HUDEP-2 (cell line): ENCODE measurements around the gene BAIAP2.
A peak's percentile ranks its signal among the peaks of the same experiment; 100 is the strongest.

Experiments
- DNase-seq, 76 experiments: peaks; one replicate each; lab custom pipeline; 2025; ENCODE audit not compliant: unreplicated experiment in 76 of 76; lab: John Stamatoyannopoulos, UW

The BAIAP2 gene

DNA sequence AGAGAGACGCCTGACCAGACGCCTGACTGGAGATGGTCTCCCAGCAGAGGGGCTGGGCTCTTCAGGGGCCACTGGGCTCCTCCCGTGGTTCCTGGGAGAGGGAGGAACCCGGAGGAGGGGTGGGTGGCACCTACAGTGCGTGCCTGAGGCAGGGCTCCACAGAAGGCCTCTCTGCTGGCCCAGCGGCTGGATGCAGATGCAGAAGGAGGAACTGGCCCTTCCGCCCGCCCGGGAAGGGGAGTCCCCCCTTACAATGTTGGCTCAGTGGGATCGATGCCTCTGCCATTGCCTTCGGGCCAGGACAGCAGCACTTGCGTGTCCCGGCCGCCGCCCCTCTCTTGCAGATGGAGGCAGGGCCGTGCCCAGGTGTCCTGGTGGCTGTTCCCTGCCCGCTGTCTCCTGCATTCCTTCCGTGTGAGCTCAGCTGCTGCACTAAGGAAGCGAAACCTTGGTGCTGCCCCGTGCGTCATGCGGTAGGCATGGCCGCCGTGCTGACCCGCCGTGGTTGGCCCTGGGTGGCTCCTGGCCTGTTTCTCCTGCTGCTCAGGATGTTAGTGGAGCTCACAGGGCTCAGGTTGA is 15.1 kb downstream of the BAIAP2 start:
- DNase-seq: no peak

DNA sequence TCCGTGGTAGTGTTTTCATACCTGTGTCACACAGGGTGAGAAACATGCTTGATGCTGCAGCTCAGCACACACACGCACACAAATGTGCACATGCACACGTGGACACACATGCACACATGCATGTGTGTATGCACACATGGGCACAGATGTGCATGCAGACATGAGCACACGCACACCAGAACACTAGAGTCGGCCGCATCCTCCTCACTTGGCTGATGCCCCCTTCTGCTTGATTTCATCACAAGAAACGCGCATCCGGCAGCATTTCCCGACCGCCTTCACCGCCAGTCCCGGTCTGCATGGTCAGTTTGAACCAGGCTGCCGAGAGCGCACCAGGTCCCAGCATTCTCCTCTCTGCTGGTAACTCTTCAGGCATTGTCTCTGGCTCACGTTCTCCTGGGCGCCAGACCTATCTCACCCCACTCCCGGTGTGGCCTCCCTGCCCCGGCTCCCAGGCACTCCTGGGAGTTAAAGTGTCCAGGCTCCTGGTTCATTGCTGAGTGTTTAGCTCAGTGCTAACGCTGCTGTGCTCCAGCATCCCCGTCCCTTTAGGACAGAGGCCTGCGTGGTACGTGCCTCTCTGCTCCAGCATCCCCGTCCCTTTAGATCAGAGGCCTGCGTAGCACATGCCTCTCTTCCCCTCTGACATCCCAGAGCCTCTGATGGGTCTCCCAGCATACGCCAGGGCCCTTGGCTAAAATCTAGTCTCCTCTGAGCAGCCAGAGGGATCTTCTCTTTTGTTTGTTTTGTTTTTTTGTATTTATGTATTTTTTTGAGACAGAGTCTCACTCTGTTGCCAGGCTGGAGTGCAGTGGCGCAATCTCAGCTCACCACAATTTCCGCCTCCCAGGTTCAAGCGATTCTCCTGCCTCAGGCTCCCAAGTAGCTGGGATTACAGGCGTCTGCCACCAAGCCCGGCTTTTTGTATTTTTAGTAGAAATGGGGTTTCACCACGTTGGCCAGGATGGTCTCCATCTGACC is 16.0 kb downstream of the BAIAP2 start:
- DNase-seq: no peak

DNA sequence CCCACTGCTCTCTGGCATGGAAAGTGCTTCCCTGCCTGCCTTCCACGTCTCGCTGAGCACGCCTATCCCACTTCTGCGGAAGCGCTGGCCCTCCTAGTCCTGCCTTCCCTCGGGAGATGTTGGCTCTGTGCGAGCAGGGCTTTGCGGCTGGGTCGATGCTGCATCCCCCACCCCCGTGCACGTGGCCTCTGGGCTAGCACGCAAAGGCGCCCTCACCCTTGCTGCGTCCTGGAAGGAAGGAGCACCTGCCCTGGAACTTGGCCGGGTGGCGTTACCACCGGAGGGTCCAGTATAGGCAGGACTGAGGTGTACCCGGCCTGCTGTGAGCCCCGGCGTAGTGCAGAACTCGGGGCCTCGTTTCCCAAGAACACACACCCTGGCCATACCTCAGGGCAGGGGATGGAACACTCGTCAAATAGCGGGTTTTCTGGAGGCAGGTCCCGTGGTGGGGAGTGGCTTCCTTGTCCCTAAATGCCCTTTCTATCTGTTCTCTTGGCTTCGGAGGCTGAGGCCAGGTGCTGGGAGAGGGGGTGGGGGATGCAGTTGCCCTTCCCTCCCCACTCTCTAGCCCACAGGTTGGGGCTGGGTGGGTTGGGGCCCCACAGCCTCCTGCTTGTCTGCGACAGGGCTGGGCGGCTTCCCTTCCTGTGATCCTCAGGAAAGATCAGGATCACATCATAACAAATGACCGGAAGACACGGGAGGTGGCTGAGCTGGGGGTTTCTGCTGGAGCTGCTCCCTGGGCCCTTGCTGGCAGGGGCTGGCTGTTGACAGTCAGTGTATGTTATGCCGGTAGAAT is 17.4 kb downstream of the BAIAP2 start:
- DNase-seq: no peak

DNA sequence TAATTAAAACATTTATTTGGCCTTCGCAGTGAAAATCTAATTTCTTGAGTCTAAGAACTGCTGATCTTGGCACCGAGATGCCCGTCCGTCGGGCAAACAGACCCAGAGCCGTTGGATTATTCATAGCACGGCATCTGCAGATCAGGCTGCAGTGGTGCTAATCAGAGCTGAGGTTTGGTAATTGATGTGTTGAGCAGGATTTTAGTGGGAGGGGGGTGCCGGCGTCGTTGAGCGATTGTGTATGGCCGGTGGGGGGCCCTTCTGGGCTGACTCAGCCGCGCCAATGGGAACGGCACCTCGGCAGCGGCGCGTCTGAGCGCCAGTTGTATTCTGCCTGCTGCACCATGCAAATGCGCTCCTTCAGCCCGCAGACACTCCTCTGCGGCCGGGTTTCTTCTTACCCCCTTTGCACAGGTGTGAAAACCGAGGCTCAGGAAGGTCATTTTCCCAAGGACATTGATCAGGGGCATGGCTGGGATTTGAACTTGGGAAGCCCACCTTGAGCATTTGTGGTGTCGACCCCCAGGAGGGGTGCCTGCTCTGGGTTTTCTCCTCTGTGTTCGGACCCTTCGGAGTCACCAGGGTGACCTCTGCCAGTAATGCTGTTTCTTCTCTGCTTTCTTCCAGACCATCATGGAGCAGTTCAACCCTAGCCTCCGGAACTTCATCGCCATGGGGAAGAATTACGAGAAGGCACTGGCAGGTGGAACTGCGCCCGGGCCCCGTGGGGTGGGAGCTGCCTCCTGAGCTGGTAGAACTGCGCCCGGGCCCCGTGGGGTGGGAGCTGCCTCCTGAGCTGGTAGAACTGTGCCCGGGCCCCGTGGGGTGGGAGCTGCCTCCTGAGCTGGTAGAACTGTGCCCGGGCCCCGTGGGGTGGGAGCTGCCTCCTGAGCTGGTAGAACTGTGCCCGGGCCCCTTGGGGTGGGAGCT is 18.4 kb downstream of the BAIAP2 start:
- DNase-seq: no peak

DNA sequence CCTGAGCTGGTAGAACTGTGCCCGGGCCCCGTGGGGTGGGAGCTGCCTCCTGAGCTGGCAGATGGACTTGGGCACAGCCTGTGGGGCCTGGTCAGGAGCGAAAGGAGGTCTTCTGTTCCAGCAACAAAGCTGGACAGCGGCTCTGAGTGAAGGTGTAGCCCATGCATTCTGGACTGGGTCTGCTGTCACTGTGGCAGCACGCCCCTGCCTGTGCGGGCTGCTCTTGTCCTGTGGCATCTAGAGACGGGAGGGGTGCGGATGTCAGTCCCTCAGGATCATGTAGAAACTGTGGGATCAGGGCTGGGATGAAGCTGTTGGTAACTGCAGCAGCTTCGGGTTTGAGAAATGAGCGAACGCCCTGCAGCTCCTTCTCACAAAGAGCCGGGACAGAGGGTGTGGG is 19.4 kb downstream of the BAIAP2 start:
- no peak for DNase-seq

DNA sequence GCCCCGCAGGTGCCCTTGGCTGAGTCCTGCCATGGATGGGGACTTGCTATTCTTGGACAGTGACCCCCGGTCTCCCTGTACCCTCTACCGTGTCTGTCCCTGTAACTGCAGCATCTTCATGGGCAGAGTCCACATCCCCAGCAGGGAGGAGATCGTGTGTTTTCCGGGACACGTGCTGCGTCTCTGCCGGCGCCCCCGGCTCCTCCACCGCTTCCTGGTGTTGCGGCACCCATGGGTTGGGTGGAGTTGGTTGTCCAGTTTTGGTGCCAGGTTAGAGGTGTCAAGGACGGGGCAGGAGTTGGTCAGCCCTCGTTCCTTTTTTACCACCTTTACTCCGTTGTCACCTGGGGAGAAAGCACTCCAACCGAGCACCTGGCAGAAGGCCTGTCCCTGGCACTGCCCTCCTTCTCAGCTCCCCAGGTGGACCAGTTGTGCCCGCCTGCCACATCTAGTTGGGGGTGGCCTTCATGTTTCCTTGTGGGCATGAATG is 20.0 kb downstream of the BAIAP2 start:
- no peak for DNase-seq

DNA sequence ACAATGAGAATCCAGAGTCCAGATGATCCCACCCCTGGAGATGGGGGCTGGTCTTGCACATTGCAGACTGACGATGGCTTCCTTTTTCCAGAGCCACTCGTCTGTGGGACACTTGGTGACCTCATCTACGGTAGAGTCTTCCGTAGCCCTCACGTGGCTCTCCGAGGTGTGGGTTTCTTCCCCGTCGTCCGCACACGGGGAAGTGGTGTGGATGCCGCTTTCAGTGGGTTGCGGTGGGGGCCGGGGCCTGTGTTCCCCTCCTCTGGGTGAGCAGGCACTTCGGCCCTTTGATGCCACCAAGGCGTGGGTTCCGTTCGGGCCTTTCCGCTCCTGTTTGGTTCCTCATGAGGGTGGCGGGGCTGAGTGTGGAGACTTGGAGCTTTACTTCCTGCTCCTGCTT is 21.4 kb downstream of the BAIAP2 start:
- no peak for DNase-seq

DNA sequence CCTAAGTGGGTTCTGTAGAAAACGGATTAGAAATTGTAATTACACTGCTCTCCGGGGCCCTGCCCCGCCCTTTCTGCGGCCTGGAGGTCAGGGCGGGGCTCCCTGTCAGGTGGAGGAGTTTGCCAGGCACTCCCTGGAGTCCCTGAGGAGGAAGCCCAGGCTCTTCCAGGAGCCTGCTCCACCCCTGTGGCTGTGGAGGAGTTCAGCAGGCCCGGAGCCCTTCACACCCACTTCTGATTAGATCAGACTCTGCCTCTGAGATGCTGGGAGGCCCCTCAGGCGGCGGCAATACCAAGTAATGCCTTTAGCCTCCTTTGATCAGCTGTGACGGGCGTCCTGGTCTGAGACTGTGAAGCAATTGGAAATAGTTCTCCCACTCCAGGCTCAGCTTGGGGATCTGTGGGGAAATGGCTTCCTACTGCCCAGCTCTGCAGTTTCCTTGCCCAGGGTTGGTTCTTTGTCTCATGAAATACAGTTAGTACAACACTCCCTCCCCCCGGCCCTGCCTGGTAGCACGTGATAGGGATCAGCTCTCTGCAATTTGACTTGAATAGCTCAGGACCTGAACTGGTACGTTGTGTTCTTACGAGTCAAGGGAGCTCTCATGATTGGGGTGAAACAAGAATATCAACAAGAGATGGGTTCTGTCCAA is 22.3 kb downstream of the BAIAP2 start:
- DNase-seq: peak in 74 of 76 experiments; percentile 27 to 89 (median 74)

DNA sequence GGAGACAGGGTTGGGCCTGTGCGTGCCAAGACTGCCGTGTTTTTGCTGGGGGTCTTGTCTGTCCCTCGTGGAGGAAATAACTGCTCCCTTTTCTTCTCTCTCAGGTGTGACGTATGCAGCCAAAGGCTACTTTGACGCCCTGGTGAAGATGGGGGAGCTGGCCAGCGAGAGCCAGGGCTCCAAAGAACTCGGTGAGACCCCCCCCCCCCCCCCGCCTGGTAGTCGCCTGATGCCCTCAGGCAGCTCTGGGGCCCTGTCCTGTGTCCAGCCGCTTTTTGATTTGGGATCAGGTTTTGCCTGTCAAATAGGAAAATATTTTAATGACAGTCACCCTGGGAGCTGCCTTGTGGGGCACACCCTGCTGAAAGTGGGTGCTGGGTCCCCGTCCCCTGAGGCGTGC is 22.8 kb downstream of the BAIAP2 start:
- DNase-seq: no peak

DNA sequence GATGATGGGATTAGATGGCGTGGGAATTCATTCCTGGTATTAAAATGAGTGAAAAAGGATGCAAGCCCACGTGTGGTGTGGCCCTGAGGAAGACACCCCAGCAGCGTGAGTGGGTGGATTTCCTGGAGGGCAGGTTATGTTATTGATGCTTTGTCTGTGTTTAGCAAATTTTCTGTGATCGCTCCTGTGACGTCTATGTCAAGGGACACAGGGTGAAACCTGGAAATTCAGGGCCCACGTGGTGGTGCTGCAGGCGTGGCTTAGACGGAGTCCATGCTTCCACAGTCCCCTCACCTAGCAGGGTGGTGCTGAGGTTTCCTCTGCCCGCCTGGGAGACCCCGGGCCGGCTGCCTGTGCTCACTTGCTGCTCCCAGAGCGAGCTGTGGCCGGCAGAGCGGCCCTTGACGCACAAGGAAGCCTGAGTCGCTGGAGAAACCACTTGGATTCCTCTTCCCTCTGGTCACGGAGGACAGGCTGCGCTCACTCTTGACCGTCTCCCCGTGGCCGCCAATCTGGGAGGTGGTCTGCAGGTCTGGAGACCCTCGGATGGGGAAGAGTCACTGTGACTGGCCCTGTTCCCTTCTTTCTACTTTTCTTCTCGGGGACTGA is 23.4 kb downstream of the BAIAP2 start:
- peak in 1 of 76 experiments; percentile 23 for DNase-seq

DNA sequence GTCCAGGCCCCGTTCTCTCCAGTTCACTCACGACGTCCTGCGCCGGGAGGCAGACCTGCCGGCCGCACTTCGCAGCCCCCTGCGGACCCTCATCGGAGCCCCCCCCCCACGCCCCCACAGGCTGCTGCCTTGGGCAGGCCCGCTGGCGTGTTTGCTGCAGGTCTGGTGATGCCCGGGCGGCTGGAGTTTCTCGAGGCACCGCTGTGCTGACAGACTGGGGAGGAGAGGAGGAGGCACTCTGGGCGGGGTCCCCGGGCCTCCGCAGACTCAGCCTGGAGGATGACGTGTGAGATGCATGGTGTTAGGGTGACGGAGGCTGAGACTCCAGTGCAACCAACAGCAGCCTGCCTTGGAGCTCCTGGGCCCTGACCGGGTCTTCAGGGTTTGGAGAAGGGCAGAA is 24.1 kb downstream of the BAIAP2 start:
- DNase-seq: peak in 14 of 76 experiments; percentile 5 to 45 (median 17)

DNA sequence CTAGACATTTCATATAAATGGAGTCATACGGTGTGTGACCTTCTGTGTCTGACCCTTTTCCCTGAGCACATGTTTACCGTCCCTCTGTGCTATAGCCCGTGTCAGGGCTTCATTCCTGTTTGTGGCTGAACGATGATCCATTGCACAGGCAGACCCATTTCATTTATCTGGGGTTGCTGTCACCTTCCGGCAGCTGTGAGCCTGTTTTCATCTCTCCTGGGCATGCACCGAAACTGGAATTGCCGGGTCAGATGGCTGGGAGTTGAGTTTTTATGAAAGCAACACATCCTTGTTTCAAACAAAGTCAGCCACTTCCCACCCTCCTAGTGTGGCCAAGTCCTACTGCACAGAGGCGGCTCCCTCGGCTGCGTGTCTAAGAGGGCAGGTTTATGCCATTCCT is 25.5 kb downstream of the BAIAP2 start:
- no peak for DNase-seq

DNA sequence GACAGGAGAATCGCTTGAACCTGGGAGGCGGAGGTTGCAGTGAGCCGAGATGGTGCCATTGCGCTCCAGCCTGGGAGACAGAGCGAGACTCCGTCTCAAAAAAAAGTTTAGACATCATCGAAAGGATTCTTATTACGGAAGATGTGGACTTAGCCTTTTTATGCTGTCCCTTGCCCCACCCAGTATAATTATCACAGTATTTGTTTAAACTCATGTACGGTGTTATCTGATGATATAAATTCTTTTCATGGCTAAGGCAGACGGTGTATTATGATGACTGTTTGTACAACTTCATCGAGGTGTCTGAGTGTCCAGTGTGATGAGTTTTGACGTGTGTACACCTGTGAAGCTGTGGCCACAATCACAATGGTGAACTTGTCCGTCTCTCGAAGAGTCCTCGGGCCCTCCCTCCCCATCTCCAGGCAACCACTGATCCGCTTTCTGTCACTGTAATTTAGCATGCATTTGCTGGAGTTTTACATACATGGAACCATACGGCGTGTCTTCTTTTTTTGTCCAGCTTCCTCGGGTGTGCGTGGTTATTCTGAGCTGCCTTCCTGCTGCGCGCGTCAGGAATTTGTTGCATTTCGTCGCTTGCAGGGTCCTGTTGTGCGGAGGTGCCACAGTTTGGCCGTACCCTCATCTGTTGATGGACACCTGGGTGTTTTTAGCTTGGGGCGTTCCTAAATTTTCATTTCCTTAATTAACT is 26.2 kb downstream of the BAIAP2 start:
- DNase-seq: no peak

DNA sequence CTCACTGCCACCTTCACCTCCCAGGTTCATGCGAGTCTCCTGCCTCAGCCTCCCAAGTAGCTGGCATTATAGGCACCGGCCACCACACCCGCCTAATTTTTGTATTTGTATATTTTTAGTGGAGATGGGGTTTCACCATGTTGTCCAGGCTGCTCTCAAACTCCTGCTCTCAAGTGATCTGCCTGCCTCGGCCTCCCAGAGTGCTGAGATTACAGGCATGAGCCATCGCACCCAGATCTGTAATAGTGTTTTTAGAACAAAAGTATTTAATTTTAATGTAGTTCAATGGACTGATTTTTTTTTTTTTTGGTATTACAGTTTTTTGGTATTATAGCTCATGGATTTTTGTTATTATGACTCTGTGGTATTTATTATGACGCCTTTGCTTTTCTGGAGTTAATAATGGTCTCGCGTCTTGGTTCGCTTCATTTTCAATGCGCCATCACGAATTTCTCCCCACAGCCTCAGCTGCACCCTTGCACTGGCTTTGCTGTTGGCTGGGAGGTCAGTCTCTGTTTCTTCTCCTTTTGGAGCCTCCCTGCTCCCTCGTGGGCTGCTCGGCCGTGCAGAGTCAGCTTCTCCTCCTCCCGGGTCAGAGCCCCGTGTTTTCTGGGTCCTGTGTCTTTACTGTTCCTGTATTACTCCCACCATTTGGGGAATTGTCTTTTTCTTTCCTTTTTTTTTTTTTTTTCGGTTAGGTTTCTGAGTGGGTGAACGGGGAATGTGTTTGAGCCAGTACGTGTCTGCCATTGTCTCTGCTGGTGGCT is 27.2 kb downstream of the BAIAP2 start:
- no peak for DNase-seq

DNA sequence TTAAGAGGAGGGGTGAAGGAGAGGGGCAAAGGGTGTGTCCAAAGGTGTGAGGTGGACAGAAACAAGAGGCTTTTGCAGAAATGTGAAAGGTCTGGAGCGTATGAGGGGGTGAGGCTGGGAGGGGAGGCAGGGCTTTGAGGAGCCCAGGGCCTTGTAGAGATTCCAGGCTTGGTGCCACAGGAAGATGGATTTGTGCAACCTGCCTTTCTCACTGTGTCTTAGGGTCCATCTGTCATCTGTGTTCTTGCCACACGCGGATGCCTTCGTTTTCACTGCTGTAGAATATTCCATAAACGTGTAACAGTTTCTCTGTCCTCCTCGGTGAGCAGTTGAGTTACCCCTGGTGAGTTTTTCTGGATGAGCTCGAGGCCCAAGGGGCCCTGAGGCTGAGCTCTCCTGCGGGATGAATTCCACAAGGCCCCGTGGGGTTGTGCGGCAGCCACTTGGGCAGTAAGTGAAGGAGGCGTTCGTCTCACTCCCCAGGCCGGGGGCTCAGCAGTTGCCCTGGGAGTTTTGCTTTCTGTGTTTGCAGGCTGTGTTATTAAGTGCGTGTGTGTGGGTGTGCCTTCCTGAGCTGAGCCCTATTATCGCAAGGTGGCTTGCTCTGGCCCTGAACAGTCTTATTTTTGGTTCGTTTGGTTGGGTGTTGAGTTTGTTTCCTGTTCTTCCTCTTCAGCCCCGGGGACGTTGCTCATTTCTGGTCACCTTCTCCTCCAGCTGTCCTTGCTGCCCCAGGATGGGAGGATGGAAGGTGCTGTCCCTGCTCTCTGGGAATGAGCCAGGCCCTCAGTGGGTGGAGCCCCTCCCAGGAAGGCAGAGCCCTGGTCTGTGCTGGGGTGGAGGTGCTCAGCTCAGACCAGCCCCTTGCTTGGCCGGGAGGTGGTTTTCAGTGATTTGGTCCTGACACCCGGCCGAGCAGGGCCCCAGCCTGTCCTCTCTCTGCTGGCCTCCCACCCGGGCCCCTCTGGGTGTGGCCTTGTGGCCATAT is 28.4 kb downstream of the BAIAP2 start:
- DNase-seq: peak in 1 of 76 experiments; percentile 10

DNA sequence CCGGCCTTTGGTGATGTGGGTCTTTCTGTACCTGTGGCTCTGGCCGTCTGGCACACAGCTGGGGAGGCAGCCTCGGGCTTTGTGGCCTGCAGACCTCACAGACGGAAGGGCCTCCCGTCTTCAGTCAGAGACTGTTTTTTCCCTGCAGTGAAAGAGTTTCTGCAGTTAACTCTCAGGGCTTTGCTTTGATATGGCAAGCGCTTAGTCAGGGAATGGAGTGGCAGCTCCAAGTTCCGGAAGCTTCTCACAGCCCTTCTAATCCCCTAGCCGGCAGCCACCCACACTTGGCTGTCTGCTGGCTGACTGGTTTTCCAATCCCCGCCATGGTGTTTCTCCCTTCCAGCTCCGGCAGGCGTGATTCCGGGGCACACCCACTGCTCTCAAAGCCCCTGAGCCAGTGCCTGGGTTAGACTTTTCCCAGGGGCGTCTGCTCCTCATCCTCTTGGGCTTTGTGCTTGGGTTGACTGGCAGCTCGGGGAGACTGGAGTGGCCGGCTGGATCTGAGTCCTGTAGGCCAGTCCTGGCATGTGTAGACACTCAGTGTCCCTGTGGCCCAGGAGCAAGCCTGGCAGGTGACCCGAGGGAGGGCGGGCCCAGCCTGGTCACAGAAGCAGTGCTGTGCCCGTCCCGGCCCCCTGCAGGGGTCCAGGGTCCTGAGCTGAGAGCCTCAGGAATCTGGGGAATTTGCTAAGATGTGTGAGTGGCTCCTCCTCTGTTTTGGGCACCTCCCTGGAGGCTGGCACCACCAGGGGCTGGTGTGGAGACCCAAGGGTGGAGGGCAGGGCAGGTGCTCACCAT is 29.9 kb downstream of the BAIAP2 start:
- no peak for DNase-seq
